NCI-H1694 treated with DMSO at 0.1 percent for 48 hours (cell line): ENCODE measurements around the gene ZFP36L2.

Source experiments
- DNase-seq: peaks from one replicate; lab custom pipeline; 2025; lab: John Stamatoyannopoulos, UW

The ZFP36L2 gene

DNA sequence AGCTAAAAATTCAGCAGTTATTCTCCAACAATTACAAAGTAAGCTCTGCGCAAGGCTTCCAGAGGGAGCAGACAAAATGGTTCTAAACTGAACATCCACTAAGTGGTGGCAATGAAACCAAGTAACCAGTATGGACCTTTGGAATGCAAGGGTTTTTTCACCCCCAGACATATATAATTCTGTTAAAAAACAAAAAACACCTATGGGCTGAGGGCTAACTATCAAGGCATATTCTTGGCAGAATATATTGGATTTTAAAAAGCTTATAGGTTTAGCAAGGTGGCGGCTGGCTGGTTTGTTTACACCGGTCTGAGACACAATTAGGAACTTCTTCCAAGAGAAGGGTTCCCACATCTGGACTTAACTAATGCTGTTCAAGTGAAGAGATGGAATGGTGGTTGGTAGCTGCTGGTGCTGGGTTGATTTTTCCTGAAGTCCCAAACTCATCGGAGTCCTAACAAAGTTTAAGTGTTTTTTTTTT is 2.8 kb downstream of the ZFP36L2 start:
- no peak for DNase-seq

DNA sequence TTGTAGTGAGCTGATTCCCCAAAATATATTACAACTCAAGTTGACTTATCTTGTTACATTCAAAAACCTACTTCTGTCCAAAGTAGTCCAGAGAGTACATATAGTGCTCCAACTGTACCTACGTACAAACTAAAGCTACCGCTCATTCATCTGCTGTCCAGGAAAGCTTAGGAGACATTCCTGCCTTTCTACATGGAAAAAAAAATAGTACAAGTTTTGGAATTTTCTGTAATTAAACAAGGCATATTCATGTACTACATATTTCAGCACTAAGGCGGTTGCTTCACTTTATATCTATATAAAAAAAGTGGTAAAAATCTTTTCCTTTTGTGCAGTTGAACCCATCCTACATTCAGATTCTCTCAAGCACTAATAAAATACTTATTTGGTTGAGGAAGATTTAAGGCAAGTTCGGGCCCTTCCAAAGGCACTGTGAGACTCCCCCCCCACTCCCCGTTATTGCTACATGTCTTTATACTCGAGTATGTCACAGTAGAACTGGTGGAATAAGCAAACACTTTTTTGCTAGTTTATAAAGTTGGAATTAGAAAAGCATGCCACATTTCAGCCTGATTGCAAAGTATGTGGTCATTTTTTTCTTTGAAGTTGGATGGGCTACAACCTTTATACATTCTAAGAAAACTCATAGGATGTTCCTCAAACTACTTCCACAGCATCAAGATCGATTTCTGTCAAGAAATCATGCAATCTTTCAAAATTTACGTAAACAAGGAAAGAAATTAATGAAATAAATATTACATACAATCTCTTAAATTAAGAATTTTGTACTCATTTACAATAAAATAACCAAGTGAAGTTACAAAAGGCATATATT is 3.7 kb downstream of the ZFP36L2 start:
- DNase-seq: no peak

DNA sequence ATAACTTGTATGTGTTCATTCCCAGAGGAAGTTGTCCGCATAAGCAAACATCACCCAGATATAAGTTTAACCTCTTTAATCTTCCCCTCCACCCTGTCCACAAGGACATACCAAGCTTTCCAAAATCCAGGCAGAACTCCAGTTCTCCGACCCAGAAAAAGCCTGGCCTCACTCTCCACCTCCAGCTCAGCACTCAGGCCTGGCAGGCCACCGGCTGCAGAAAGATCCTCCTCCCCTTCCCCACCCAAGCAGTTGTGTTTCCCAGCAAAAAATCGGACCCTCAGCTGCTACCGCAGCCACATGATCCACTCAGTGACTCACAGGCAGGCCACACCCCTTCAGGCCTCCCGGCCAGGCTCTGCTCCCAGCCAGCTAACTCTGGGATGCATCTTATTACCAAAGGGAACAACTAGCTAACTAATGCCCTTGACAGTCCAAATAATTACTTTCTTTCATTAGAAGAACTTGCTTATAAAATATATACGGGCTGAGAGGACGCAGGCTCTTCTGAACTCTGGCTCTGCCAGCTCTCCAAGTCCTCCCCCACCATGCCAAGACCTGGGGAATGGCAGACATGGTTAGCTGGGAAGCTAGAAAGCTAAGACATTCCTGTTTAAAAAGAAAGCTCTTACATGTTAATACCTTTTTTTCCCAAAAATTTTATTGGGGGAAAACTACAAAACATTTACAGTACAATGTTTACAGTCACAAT is 4.5 kb downstream of the ZFP36L2 start:
- DNase-seq: peak; percentile 37

DNA sequence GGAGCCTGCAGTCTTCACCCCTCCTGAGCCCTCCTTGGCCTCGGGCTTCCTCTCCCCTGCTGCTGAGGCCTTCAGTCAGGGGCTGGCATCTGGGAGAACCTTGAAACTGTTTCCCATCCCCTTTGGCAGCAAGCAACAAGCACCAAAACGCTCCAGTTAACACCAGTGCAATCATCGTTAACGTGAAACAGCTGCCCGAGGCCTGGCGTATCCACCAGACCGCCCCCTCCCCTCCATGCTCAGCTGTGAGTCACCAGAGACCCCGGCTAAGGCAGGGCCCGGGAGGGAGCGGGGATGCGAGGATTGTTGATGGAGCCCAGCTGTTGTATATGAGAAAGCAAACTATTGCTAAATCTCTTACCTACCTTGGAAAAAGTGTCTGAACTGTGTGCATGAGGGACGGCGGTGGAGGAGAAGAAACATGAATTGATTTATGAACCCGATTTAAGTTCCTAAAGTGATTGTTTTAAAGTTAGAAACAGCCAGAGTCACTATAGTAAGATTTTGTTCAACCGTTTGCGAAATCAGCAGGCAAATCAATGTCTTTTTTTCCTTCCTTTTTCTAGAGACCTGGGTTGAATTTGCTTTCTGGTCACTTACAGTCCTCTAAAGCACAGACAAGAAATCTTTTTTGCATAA is 5.2 kb downstream of the ZFP36L2 start:
- DNase-seq: peak; percentile 97

DNA sequence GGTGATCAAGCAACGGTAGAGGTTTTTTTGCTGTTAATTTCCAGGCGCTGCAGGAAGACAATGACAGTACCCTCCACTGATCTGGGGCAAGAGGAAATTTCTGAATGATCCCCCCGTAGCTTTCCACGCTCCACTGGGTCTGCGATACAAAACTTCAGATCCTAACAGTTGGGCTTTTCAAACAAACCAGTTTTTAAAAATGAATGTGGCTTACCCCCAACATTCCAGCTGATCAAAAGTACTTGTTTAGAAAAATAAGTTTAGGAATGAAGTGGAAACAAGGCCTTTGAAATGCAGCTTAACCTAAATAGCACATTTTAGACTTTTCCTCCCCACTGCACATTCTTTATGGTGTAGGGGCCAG is 5.7 kb downstream of the ZFP36L2 start:
- DNase-seq: no peak

DNA sequence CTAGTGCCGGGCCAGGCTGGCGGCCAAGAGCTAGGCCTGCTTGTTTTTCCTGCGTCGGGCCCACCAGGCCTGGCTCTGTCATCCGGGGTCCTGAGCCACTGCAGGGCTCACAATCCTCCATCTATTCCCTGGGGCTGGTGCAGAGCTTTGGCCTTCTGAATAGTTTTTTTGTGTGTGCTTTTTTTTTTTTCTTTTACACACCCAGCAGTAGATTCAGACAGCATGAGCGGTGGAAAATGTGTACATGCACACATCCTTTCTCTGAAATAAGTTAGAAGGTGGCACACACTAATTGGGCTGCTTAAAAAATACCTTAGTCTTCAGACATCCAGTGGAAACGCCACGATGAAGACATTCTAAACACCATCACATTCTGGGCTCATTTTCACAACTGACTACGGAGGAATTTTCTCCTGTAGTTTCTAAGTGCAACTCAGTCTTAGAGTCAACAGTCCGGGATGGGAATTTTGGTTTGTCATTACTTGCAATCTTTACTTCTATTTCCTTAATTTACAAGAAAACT is 6.1 kb downstream of the ZFP36L2 start:
- no peak for DNase-seq

DNA sequence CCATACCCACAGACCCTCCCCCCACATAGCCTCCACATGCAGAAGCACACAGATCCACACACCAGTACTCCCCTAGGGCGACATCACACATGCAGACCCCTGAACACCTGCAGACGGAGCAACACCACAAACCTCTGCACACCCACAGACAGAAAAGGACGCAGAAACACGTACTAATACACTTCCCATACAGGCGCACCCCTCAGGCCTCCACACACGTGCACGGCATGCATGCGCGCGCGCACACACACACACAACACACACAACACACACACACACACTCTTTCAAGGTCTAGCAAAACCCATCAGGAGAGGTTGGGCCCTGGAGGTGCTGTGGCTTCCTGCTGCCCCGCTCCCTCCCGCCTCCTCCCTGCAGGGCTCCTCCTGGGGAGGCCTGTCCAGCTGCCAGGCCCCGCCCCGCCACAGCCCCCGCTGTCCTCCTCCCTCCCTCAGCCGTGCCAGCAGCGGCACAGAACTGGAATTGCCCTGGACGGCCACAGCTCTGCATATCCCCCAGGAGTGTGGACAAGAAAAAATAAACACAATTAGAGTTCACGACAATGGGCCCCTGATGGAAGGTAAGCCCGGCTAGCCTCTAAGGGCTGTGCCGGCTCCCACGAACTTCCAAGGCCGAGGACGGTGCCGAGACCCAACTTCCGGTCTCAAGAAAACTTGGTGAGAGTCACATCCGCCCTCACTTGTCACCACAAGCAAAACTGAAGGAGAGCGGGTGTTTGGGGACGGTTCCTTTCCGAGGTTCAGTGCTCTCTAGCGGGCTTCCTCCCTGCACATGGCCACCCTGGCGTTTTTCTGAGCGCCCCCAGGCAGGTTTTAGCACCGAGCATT is 6.8 kb downstream of the ZFP36L2 start:
- DNase-seq: peak; percentile 40

DNA sequence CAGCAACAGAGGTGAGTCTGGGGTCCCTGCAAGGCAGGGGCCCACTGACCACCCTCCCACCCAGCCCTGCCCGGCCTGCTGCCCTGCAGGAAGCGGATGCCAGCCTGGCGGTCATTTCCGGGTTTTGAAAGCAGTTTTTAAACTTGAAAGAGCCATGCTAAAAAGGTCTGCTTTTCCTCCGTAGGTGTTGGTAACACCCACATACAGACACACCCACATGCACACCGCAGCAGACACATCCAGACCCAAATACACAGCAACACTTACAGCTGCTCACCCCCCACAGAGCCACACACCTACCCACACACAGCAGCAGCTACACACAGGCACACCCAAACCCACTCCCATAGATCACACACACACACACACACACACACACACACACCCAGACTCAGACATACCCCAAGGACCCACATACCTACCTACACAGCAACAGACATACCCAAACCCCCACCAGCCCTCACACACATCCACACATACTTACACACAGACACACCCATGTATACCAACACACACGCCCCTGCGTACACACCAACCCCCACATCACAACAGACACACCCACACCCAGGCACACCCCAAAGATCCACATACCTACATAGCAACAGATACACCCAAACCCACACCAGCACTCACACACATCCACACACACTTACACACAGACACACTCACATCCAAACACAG is 7.6 kb downstream of the ZFP36L2 start:
- DNase-seq: no peak

DNA sequence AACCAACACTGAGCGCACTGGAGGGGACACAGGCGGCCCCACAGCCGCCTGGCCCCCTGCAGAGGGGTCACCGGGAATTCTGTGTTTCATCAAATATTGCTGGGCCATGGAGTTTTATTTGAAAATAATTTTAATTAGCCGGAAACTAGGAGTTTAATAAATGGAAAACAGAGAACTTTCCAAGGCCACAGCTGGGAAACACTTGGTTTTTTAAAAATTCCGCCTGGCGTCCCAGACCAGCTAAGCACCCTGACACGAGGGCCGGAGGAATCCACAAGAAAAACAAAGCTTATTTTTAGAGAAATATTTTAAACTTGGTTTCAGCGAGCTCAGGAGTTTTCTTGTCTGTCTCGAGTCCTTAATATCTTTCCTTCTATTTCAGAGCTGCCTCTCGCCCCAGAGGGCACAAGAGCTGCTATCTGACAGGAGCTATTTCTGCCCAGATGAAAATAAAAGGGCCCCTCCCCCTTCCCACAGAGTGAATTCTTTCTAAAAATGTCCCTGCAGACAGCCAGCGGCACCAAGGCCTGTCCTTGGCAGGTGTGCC is 8.2 kb downstream of the ZFP36L2 start:
- no peak for DNase-seq

DNA sequence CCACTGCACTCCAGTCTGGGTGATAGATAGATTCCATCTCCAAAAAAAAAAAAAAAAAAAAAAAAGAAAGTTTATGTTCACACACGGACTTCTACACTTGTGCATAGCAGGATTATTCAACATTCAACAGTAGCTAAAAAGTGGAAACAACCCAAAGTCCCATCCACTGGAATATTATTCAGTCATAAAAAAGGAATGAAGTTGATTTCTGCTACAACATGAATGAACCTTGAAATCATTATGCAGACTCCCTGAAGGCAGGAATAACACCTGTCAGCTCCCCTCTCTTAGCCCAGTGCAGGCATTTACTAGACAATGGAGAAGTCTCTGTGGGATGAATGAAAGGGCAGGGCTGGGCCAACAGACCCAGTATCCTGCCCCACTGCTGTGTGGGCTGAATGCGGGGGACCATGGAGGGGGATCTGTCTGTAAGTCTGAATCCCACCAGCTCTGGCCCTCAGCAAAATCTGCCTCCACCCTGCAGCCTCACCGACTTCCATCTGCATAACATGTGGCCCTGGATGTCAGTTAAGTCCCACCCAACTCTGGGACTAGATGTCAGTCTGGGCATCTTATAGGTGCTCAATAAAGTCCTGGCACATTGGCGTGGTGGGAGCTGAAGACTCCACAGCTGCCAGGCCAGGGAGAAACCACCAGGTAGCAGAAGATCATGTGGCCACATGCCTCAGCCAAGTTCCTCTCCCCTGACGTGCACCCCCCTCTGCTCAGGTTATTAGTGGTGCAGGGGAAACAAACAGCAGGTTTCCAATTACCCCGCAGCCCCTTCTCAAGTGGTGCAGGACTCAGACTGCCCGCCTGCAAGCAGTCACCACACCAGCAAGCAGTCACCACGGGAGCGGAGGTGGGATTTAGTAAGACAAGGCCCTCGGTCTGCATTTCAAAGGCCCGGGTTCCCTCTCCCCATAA is 8.9 kb downstream of the ZFP36L2 start:
- DNase-seq: no peak

DNA sequence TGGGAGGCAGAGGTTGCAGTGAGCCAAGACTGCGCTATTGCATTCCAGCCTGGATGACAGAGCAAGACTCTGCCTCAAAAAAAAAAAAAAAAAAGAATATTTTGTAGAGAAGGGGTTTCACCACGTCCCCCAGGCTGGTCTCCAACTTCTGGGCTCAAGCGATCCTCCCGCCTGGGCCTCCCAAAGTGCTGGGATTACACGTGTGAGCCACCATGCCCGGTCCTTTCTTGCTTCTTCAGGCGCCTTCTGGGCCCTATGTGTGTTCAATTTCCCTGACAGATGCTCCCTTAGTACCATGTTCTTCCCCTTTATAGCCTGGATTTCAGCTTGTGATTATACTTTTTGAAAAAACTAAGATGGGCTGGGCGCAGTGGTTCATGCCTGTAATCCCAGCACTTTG is 9.8 kb downstream of the ZFP36L2 start:
- no peak for DNase-seq

DNA sequence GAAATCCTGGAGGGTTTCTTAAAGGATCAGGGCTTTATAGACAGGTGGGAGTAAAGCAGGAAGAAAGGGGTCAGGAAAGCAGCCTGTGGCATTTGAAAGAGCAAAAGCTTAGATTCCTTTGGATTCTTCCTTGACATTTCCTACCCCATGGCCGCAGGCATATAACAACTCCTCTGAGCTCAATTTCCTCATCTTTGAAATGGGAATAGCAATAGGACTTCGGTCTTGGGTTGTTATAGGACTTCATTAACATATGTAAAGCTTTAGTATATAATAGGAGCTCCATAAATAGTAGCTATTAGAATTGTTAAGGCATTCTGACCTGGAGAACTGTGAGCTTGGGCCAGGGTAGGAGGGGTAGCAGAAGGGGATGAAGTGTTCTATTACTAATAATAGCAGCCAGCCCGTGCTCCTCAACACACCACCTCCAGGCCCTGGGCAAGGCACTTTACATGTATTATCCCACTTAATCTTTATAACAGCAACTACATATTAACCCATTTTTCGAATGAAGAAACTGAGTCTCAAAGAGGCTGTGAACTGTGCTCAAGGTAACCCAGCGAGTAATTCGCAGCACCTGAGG is 10.6 kb downstream of the ZFP36L2 start:
- DNase-seq: no peak

DNA sequence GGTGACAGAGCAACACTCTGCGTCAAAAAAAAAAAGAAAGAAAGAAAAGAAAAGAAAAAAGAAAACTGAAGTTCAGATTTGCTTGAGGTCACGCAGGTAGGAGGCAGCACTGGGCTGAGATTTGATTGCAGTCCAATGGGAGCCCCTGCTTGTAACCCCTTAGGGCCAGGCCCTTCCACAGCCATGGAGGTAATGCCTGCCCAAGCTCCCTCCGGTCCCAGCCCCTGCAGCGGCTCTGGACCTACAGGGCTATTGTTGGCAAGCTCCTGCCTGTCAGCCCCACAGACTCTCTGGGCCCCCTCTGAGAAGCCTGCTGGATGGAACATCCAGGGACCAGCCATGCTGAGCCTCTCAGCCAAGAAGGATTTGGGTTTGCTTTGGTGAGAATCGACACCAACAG is 12.2 kb downstream of the ZFP36L2 start:
- no peak for DNase-seq

DNA sequence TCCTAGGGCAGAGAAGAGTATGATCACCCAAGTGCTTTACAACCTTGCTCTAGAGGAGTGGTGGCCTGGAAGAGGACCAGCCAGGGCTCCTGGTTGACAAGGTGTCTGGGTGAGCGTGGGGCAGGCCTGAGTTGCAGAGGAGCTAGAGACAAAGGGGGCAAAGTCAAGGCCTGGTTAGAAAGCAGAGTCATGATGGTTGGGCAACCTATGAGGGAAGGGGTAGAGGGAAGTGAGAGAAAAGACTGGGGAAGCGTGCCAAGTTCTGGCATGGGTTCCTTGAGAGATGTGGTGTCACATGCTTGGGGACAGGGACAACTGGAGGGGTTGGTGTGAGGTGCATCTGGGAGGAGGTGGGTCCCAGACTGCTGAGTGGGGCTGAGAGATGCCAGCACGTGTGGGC is 13.5 kb downstream of the ZFP36L2 start:
- no peak for DNase-seq

DNA sequence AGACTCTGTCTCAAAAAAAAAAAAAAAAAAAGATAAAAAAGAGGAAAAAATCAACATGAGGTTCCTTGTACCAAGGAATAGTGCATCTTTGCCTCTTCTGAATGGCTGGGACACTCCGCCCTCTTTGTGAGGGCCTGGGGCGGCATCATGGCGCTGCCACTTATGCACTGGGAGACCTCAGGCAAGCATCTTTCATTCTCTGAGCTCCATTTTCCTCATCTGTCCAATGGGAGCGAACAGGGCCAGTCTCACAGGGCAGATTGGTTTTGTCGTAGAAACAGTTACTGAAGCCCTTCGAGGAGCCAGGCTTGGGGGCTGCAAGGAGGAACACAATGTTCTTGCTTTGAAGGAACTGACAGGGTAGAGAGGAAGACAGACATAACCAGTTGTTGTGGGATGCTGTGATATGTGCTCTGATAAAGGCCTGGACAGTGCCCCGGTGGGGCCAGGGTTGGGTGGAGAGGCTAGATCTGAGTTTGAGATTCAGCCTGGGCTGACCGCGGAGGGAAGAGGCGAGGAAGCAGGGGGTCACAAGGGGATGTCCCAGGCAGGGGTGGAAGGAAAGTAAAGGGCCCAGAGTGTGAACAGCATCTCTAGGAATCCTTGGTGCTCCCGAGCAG is 14.1 kb downstream of the ZFP36L2 start:
- DNase-seq: no peak

DNA sequence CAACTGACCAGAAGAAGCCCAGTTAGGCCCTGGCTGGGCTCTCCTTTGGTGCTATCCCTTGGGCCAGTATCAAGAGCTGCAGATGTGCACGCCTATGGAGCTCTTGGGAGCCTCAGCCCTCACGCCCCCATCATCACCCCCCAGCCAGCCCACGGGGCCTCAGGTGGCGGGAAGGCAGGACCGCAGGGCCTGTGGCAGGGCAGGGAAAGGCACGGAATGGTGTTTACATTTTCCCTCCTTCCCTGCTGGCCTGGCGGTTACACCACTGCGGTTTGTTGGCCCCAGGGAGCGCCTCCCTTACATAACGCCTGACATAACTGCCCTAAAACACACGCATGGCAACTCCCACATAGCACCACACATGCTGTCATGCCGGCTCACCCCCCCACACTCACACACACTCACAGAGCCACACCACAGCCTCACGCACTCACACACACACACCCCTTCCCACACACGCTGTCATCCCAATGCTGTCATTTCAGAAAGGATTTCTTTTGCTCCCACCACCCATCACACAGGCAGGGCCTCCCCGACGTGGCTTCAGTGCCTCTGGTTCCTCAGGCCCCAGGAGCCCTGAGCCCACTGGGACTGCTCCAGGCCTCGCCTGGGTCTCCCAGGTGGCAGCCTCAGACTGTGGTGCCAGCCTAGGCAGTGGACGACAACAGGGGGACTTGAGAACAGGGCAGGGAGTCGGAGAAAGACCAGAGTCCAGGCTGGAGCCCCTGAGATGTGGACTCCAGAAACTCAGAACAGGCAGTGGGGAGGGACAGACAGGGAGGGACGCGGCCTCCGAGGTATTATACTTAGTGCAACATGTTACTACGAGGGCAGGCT is 15.7 kb downstream of the ZFP36L2 start:
- no peak for DNase-seq

DNA sequence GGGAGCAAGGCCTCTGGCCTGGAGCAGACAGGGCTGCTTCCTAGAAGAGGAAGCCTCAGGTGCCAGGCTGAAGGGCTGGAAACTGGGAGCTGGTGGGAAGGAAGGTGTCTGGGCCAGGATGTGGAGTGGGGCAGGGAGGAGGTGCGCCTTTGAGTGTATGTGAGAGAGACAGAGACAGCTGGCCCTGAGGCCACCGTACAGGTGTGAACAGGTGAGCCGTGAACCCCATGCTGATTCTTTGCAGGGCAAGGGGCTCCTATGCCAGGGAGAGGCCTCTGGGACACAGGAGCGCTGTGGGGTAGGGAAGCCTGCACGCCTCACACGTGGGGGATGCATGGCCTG is 16.3 kb downstream of the ZFP36L2 start:
- no peak for DNase-seq

DNA sequence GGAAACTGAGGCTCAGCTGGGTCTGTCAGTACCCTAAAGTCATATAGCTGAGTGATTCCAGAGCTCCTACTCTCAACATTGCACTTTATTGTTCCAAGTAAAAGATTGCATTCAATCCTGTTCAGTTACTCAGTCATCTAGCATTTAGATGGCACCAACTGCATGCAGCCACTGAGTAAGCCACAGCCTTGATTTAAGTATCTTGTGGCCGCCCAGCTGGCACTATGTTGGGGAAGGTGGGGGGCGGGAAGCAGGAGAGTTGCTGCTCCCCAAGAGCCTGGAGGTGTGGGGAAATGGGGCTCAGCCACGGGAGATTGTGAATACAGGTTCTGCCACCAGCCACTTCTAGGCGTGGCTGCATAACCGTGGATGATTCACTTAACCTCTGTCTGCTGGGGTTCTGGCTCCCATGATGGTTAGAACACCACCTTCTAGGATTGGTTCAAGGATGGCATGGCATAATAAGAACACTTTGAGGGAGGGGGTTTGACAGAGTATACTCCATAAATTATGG is 17.1 kb downstream of the ZFP36L2 start:
- DNase-seq: no peak
